Stimulated activated CD8-positive, alpha-beta memory T cell treated with anti-CD3 and anti-CD28 coated beads, Interleukin-15, amount 100 ng/mL, for 24 hours (primary cell): ENCODE data around the gene CABP1.
"Not testable (repeated sequence)": the region's sequence is repeated elsewhere in the genome, so short reads cannot be mapped to it uniquely, and the experiment has no call there.

Experiments
- DNase-seq: peaks from one replicate; pipeline ENCODE4 v3.0.0-alpha.2; 2020; ENCODE audit warnings: low read depth

CABP1 gene

DNA sequence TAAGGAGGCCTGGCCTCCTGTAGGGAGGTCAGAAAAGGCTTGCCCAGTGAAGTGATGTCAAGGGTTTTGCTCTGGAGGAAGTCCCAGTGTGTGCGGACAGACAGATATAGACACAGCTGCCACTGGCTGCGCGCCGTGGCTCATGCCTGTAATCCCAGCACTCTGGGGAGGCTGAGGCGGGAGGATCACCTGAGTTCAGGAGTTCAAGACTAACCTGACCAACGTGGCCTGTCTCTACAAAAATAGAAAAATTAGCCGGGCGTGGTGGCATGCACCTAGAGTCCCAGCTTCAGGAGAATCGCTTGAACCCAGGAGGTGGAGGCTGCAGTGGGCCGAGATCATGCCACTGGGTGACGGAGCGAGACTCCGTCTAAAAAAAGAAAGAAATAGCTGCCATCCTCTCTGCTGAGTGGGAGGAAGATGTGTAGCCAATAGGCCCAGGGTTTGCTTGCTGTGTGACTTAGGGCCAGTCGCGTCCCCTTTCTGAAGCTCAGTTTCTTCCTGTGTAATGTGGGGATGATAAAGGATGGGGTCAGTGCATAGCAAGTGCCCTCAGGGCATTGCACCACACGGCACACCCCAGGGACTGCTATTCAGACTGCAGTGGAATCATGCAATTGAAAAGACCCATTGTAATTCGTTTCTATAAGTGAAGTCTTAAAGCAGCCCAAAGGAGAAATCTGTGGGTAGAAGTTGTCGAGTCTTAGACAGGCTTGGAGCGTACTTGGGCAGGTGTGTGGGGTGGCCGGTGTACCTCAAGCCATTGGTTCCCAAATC, 27.9 kb downstream of the CABP1 start:
- no peak for DNase-seq

DNA sequence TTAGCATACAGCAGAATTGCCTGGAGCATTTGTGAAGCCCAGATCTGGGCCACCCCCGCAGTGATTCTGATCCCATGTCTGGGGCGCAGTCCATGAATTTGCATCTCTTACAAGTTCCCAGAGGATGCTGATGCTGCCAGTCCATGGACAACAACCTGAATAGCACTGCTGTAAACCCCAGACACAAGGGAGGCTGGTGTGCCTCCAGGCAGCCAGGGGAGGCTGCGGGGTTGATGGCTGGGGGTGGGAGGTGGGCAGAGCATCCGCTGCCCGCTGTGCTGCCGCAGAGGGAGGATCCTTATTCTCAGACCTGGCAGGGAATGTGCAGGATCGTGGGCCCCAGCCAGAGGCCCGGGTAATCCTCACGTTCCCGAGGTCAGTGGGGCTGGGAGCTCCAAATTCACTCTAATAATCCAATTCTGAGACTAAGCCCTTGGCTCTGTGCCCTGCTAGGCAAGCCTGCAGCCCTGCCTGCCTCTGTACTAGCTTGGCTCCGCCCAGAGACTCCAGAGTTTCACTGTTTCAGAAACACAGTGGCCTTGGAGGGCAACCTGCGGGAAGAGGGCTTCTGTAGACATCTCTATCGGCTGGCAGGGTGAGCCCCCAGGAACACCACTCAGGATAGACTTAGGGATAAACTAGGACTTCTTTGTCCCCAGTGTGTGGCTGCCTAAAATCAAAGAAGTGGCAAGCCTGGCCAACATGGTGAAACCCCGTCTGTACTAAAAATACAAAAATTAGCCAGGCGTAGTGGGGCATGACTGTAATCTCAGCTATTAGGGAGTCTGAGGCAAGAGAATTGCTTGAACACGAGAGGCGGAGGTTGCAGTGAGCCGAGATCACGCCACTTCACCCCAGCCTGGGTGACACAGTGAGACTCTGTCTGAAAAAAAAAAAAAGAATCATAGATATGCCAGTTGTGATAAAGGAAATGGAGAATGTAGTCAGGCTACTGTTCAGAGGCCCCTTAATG, 28.7 kb downstream of the CABP1 start:
- no peak for DNase-seq

DNA sequence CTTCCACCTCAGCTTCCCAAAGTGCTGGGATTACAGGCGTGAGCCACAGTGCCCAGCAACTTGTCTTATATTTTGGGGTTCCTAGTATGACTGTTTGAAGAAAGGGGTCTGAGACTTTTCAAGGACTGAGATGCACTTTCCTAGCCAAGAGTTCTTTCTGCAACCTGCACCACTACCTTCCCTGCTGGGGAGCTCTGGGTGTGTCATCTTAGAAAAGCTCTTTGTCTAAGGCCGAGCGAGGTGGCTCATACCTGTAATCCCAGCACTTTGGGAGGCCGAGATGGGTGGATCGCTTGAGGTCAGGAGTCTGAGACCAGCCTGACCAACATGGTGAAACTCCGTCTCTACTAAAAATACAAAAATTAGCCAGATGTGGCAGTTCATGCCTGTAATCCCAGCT, 29.8 kb downstream of the CABP1 start:
- not testable (repeated sequence) for DNase-seq

DNA sequence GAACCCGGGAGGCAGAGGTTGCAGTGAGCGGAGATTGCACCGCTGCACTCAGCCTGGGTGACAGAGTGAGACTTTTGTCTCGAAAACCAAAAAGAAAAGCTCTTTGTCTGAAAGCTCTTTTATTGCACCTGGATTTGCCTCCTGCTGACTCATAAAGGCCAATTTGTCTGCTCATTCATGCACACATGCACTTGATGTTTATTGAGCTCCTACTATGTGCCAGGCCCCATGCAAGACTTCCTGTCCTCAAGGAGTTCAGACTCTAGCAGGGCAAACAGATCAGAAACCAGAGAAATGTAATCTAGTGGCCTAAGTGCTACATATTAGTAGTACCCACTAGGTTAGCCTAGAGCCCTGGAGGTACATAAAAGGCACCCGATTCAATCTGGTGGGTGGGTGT, 30.2 kb downstream of the CABP1 start:
- no peak for DNase-seq

DNA sequence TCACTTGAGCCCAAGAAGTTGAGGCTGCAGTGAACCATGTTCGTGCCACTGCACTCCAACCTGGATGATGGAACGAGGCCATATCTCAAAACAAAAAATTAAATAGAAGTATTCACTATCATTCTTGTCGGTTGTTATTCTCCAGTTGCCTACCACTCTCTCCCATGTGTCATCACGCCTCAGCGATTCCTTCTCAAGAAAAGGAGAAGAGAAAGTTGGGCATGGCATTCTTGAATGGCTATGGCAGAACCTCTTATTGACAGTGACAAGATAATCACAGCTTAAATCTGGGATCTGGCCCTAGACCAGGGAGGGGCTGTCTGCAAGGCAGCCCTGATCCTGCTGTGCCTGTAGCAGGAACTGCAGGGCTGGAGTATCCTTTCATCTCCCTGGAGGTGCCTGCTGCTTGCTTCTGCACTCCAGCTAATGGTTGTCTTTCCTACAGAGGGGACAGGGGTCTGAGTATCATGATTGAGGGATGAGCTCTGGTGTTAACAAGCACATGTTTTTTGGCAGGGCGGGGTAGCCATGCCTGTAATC, 33.7 kb downstream of the CABP1 start:
- no peak for DNase-seq

DNA sequence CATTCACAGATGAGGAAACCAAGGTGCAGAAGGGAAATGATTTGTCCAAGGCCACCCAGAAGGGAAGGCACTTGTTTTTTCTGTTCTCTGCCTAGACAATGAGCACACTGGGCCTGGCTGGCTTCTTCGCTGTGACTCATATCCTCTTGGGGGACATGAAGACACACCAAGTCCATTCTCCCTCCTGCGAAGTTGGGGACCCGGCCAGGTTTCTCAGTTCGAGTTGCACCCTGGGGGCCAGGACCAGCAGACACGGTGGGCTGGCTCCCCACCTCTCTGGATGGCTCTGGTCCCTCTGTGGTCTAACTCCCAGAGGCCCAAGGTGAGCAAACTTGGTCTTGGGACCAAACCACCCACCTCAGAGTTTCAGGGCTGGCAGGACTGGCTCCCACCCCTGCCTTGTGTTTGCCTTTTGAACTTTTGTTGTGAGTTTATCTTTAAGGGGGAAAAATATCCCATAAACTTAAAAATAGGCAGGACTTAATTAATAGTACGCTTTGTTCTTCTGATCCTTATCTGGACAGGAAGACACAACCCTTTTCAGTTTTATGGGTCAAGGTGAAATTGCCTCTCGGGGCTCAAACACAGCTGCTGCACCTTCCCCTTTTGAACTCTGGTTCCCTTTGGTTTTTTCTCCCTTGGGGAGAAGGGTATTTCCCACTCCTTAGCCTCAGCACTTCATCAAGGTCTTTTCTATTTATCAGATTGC, 37.5 kb downstream of the CABP1 start:
- DNase-seq = no peak

DNA sequence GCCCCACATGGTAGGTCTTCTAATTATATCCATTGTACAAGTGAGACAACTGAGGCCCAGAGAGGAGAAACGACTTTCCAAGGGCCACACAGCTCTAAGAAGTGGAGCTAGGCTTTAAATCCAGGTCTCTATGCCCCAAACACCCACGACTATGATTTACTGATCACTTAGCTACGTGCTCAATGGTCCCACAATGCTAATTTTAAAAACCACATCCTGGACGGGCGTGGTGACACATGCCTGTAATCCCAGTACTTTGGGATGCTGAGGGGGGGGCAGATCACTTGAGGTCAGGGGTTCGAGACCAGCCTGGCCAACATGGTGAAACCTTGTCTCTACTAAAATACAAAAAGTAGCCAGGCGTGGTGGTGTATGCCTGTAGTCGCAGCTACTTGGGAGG, 38.1 kb downstream of the CABP1 start:
- DNase-seq = no peak

DNA sequence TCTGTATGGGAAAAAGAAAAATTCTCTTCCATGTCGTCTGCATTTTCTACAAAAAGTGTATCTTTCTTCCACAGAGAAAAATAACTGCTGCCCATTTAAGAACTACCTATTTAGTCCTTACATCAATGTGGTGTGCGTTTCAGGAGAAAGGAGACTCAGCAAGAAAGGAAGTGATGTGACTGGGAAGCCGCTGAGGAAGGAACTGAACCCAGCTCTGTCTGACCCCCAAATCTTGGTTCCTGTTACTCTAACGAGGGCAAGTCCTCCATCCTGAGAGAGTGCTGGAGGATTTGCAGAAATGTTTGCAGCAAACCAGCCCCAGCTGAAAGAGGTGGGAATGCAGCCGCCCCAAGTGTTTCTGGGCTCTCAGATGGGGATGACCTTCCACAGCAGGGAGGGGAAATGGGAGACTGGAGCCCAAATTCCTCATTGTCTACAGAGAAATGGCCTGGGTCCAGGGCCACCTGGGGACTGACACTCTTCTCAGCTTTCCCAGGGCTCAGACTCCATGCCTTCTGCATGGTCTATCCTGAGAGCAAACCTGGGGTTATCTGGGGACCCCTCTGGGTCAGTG, 39.8 kb downstream of the CABP1 start:
- no peak for DNase-seq

DNA sequence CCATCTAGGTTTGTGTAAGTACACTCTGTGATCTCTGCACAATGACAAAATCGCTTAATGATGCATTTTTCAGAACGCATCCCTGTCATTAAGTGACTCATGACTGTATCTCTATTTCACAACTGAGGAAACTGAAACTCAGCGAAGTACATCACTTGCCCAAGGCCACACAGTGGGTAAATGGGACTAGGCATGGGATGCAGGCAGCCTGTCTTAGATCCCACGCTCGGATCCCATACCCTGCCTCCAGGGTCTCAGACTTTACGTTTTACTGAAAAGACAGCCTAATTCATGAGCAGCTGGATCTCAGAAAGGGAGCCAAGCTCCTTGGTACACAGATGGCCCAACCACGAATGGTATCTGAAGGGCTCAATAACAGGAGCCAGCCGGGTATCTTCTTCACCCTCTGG, 44.1 kb downstream of the CABP1 start:
- no peak for DNase-seq

DNA sequence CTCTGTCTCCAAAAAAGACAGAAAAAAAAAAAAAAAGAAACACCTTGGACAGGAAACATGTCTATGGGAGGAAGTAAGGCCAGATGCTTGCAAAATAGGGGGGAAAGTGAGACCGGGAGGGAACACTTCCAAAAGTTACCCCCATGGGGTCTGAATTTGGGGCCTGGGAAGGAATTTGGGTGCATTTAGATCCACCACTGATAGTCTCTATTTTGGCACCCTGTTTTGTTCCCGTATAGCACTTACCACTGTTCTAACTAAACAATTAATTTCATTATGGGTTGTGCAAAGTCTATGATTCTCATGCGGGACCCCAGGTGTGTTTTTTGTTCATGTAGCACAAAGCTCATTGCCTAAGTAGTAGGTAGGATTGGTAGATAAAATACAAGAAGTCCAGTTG, 45.1 kb downstream of the CABP1 start:
- DNase-seq = no peak

DNA sequence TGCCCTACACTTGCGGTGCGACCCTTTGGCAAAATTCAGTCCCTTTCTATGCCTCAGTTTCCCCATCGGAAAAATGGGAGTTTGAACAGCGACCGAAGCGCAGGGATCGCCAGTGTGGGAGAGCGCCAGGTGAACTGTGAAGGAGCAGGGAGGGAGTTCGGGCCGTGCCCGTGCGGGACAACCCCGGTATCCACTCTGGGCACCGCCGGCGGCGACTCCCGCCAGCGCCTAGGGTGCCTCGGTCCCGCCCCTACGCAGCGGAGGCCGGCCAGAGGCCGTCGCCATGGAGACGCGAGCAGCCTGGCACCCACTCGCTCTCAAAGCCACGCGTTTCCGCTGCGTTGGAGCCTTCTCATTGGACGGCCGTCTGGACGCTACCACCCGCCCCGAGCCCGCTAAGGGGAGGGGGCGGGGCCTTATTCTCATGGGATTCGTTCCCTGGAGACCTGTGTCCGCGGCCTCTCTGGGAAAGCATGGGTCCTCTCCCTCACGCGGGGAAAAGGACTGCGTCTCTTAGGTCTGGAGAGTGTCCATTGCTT, 45.8 kb downstream of the CABP1 start:
- peak; percentile 89 for DNase-seq

DNA sequence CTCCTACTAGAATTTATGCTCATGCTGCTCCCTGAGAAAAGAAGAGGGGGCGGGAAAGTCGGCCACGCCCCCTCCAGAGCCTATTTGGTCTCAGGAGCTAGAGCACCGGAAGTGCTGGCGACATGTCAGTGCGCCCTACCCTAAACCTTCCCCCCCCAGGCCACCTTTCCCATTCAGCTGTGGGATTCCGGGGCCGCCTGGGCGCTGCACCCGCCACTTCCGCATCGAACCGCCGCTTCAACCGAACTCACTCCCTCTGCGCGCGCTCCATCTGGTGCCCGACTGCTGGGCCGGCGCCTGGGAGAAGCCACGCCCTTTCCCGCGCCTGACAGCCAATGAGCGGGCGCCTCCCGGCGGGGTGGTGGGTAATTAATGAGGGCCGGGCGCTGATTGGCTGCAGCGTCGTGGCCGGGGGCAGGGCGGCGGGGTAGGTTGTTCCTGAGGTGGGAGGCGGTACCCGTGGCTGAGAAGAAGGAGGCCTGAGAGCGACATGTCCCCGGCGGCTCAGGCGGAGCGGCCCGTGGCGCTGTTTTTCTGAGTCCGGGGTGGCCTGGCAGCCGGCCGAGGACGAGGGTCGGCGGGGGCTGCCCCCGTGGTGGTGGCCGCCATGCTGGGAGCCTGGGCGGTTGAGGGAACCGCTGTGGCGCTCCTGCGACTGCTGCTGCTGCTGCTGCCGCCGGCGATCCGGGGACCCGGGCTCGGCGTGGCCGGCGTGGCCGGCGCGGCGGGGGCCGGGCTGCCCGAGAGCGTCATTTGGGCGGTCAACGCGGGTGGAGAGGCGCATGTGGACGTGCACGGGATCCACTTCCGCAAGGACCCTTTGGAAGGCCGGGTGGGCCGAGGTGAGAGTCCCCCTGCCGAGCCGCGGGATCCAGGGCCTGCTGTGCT, 46.5 kb downstream of the CABP1 start, which contains the start of gene MLEC:
MLEC (plus strand) TSS at position 460 of the 888 bp plus-strand sequence; CDS start at position 608, 148 bp downstream.
- DNase-seq = peak; percentile 96

DNA sequence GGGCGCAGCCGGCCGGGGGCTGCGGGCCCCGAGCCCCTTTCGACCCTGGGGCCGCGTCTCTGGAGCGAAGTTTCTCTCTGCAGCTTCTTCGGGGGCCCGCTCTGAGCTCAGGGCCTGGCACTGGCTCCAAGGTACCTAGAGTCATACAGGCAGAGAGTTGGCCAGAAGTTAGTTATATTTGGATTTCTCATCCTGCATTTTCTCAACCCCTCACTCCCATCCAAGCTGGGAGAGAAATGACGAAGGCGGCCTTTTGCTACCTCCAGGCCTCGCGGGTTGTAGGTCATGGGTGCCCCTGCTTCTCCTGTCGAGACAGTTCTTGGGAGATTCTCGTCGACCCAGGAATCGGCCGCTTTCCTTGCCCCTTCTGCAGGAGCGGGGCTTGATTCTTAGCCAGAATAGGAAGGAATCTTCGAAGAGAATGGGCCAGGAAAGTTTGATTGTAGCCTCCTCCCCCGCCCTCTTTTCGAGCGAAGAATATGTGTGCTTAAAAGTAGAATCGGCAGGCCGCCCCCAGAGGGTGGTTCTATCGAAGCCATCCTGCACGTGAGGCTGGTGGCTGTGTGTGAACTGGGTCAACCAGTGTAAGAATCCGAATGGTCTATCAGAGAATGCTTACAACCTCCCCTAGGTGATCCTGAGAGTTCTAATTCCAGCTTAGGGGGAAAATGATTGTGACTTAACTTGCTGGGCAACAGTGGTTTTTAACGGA, 47.3 kb downstream of the CABP1 start:
- no peak for DNase-seq

DNA sequence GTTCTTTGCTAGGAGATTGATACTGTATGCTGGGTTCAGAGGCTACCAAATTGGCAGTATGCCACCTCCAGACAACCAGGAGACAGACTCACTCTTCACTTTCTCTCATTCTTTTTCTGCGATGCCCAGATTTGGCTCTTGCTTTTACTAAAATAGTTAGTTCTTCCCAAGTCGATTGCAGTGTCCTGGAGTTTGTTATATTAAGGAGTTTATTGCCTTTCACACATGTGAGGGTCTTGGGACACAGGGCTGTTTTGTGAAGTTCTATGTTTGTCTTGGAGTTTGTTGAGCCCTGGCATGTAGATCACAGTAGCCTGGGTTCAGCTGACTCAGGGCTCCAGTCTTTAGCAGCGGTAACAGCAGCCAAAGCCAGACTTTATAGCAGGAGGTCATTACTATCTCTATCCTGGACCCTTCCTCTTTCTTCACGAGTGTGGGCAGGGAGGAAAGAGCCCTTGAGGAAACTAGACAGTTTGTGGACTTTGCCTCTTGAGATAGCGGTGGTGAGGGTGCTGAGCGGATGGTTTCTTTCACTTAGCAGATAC, 48.2 kb downstream of the CABP1 start:
- DNase-seq = no peak

DNA sequence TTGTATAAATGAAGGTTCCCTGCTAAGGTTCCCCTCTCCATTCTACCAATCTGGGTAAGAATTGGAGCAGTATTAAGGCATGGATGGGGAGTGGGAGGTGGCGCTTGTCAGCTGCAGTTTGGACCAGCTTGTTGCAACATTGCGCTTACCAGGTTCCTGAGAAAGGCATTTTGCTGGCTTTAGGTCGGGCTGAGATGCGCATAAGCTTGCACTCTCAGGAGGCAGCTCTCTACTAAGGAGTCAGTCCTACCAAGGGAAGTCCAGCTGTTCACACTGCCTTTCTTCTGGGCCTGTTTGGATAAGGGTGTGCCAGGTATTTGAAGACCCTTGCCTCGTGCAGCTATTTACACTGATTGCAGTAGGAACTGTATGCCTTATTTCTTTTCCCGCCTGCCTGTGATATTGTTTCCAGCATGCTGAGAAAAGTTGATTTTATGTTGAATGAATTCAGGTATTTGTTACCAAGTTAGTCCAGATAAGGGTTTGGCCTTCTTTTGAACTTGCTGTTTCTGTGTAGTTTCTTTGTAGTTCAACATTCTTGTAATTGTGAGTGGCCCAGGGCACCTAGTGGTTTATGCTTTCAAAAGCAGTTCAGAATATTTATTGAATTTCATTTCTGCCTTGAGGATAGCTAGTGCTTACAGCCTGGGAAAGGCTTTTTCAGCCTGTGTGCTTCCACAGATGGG, 49.1 kb downstream of the CABP1 start:
- DNase-seq = no peak

DNA sequence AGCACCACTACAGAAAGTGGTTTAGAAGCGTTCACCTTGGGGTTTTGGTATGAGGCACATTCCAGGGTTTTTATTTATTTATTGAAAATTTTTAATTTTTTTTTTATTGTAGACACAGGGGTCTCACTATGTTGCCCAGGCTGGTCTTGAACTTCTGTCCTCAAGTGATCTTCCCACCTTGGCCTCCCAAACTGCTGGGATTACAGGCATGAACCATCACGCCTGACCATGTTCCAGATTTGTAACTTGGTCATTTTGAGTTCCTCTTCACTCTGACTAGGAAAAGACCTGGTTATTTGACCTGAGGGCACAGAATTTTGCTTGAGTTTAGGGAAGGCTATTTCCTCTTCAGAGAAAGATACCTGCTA, 49.6 kb downstream of the CABP1 start:
- DNase-seq = no peak

DNA sequence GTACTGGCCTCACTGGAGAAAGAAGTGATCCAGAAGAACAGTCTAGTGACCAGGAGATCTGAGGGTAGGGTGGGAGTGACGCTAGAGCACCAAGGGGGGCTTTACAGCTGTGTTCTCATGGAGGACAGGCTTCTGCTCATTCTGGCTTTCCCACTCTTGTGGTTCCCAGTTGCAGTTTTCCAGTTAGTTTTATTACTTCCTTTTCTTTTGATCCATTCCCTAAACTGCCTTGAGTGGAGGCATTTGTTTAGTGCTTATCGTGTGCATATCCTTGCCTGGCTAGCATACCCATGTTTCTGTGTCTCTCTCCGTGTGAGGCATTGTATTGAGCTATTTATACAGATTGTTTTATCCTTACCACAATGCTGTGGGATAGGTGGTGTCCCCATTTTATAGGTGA, 50.6 kb downstream of the CABP1 start:
- DNase-seq = no peak

DNA sequence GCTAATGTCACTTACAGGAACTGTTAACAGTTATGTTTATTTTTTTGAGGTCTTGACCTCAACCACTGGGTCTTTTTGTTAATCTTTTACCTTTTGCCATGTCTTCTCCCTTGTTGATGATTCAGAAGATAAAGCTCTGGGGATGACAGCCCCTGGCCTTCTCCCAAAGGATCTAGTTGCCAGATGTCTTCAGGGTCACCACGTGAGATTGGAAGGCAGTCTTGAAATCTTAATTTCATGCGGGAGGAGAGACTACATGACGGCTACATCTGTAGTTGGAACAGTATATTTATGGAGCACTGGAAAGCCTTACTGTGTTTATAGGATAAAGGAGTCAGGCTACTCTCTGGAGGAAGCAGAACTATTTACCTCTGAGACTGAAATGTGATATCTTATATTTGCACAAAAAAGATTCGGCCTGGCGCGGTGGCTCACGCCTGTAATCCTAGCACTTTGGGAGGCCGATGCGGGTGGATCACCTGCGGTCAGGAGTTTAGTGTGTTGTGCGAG, 52.2 kb downstream of the CABP1 start:
- no peak for DNase-seq

DNA sequence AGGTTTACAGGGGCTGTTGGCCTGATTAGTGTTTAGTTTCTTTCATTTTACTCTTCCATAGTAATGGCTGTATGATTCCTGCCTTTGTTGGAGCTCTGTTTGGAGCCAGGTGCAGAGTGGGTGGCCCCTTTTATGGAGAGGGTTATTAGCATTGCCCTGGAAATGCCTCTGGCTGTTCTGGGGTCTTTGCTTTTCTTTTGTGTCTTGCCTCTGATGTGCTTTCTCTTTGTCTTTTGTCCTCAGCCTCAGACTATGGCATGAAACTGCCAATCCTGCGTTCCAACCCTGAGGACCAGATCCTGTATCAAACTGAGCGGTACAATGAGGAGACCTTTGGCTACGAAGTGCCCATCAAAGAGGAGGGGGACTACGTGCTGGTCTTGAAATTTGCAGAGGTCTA, 53.4 kb downstream of the CABP1 start:
- no peak for DNase-seq
